Bladder microvascular endothelial cell (primary cell): Measurements from ENCODE around the gene DHX32. TPM values are rescaled to one million over a fixed set of nuclear protein-coding genes. Genes with fewer than 3 reads are reported as not detected.

ENCODE experiments used
- total RNA-seq: library from RNA; depleted of rRNA; stranded (reverse); fragments of >200 nt; gene quantifications from 2 replicates; pipeline ENCODE4 v1.2.3, GENCODE V29; 2014

Gene DHX32, protein sequence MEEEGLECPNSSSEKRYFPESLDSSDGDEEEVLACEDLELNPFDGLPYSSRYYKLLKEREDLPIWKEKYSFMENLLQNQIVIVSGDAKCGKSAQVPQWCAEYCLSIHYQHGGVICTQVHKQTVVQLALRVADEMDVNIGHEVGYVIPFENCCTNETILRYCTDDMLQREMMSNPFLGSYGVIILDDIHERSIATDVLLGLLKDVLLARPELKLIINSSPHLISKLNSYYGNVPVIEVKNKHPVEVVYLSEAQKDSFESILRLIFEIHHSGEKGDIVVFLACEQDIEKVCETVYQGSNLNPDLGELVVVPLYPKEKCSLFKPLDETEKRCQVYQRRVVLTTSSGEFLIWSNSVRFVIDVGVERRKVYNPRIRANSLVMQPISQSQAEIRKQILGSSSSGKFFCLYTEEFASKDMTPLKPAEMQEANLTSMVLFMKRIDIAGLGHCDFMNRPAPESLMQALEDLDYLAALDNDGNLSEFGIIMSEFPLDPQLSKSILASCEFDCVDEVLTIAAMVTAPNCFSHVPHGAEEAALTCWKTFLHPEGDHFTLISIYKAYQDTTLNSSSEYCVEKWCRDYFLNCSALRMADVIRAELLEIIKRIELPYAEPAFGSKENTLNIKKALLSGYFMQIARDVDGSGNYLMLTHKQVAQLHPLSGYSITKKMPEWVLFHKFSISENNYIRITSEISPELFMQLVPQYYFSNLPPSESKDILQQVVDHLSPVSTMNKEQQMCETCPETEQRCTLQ
- total RNA-seq: 40.3 and 44.2 TPM in 2 replicates

DNA sequence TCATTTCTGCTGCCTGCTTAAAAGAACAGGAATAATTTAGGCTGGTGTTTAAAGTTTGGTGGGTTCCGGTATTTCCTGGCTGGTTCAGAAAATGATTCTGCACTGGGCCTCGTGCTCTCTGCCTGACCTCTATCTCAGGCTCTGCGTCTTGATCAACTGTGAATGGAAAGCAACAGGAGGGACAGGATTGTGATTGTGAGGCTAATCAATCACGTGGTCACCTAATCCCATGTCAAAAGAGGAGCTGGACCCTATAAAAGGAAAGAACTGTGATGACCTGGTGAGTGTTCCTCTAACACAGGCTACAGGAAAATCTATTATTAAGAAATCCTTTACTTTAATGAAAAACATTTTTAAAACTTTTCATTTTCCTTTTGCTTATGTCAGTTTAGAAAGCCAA is at the start of gene DHX32:
DHX32 (minus strand) TSS at position 101 of the 400 bp plus-strand sequence. CDS start 468 bp downstream, outside the sequence.

DNA sequence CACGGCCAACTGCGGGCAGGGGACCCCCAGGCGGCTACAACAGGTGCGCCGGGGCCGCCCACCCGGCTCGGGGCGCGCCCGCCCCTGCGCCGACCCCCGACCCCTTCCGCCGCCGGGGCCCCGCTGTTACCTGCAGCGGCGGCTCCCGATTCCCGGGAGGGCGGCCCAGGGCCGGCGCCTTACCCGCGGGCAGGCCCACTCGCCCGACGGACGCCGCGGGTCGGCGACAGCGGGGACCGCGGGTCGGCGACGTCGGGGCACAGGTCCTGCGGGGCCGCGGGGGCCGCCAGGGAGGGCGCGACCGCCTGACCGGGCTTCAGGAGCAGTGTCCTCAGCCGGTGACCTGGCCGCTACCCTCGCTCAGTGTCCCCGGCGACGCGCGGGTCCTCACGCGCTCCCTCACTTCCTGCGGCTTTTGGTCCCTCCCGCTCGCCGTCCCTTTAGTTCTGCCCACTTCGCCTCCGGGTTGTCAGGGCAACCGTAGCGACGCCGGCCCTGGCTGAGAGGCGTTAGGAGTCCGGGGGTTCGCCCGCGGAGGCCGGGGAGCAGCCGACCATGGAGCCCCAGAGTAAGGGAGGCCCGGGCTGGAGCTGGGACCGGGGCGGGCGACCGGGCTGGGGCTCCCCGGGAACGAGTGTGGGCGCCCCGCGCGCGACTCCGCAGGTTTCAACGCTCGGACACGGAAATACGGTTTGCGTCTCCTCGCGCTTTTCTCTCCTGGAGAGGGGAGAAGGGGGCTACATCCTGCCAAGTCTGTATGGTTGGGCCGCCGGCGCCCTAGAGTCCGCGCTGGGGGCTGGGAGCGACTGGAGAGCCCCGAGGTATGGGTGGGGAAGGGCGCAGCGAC is 15.2 kb upstream of the DHX32 start, which contains the start of gene FANK1:
FANK1 (plus strand) TSS at position 477 of the 847 bp plus-strand sequence; CDS start at position 556, 79 bp downstream.

DNA sequence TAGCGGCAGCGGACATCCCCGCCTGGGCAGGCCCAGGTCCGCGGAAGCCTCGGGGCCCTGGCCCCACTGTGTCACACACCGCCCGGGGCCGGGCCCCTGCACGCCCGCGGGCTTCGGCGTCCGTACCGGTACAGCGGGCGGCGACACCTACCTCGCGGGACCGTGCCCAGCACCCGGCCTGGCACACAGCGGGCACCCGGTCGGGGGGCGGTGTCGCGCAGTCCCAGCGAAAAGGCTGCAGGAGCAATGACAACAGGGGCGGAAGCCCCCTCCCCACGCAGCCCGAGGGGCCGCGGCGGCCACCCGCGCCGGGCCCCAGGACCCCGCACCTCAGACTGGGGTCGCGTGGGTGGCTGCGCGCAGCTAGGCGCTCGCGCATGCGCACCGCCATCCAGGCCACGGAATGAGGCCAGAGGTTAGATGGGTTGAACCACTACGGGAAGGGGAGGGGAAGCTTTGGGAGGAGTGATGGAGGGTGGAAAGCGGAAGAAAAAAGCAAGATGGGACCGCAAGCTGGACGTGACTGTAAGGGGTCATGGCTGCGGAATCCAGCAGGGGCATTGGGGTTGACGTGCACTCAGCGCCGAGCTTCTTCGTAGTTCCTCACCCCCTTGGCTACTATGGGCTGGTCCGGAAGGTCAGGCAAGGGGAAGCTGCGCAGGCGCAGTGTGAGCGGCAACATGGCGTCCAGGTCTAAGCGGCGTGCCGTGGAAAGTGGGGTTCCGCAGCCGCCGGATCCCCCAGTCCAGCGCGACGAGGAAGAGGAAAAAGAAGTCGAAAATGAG is 58.0 kb downstream of the DHX32 start, which contains the start of the genes BCCIP and UROS:
BCCIP (plus strand) TSS at position 669 of the 785 bp plus-strand sequence; CDS start at position 681, 12 bp downstream.
UROS (minus strand) TSS at position 381 of the 785 bp plus-strand sequence. CDS start 6,759 bp downstream, outside the sequence.

Other genes with a start within 250 kb of the DHX32 start
- gene TEX36, start 198.1 kb downstream of the DHX32 start, total RNA-seq: not detected in 2 replicates
- gene EDRF1, start 161.6 kb downstream of the DHX32 start, total RNA-seq: 11.0 and 22.8 TPM in 2 replicates
- 0.57 TPM in 1 of 2 replicates, not detected in the other for gene MMP21, start 105.5 kb downstream of the DHX32 start, total RNA-seq
- gene UROS, start 58.0 kb downstream of the DHX32 start, total RNA-seq: 33.5 and 37.4 TPM in 2 replicates
- gene BCCIP, start 57.7 kb downstream of the DHX32 start, total RNA-seq: 20.2 and 36.9 TPM in 2 replicates
- 1.3 and 2.3 TPM in 2 replicates for gene FANK1, start 15.3 kb upstream of the DHX32 start, total RNA-seq